Nephron (organoid): Measurements from ENCODE around the gene EGFR.

Experiments
- H3K27ac Mint-ChIP-seq, 3 experiments: 2 replicates each; pipeline ENCODE4 v1.8.0; 2020; ENCODE audit warnings: mixed read lengths in 3 of 3, mild to moderate bottlenecking in 2 of 3, moderate library complexity in 1 of 3
- H3K27me3 Mint-ChIP-seq: 2 replicates; pipeline ENCODE4 v1.8.0; 2021; ENCODE audit warnings: low read depth, mild to moderate bottlenecking, moderate library complexity, mixed read lengths
- H3K36me3 Mint-ChIP-seq: 2 replicates; pipeline ENCODE4 v1.8.0; 2020; ENCODE audit warnings: low read depth, mixed read lengths
- H3K4me1 Mint-ChIP-seq: 2 replicates; pipeline ENCODE4 v1.8.0; 2020; ENCODE audit warnings: mixed read lengths
- H3K4me3 Mint-ChIP-seq, 3 experiments: 2 replicates each; pipeline ENCODE4 v1.8.0; 2020; ENCODE audit warnings: mild to moderate bottlenecking in 3 of 3, mixed read lengths in 3 of 3, moderate library complexity in 2 of 3
- H3K9me3 Mint-ChIP-seq: 2 replicates; pipeline ENCODE4 v1.8.0; 2020; ENCODE audit warnings: mixed read lengths
- CTCF ChIP-seq, 3 experiments: fragments of 200-600 bp; sonication (generic); IDR thresholded peaks; one replicate each; pipeline ENCODE4 v1.5.0; 2021; ENCODE audit warnings: antibody characterized with exemption in 3 of 3; ENCODE audit not compliant: unreplicated experiment in 3 of 3

EGFR gene

GRCh38 chr7:55205124-55205955 lies 186.5 kb downstream of the EGFR start:
- H3K36me3 Mint-ChIP-seq, result peaks cover 8% of the 10 kb centered on the region
- no peak for TF ChIP-seq CTCF (IDR thresholded peaks at IDR 0.05; ENCODE audit: unreplicated experiment in 3 of 3)
- H3K27me3 Mint-ChIP-seq, result no peaks in the 10 kb centered on the region
- H3K4me1 Mint-ChIP-seq, result no peaks in the 10 kb centered on the region
- no peak overlapping the region for H3K4me3 Mint-ChIP-seq
- H3K27ac Mint-ChIP-seq, result no peak overlapping the region
- H3K9me3 Mint-ChIP-seq, result no peaks in the 10 kb centered on the region

- H3K27me3 Mint-ChIP-seq, result no peaks in the 10 kb centered on the region
- H3K9me3 Mint-ChIP-seq, result no peaks in the 10 kb centered on the region
Observed at GRCh38 chr7:55206235-55207029, 187.6 kb downstream of the EGFR start.

GRCh38 chr7:55207436-55208125 lies 188.8 kb downstream of the EGFR start:
- Mint-ChIP-seq H3K27me3 (peaks cover 4% of the 10 kb centered on the region), H3K4me1 (peaks cover 7% of the 10 kb centered on the region), H3K9me3 (no peaks in the 10 kb centered on the region), H3K36me3 (peaks cover 3% of the 10 kb centered on the region), H3K4me3 (no peak overlapping the region), H3K27ac (no peak overlapping the region)
- no peak for TF ChIP-seq CTCF (IDR thresholded peaks at IDR 0.05; ENCODE audit: unreplicated experiment in 3 of 3)

More at GRCh38 chr7:55206235-55207029, 187.6 kb downstream of the EGFR start:
- no peak for TF ChIP-seq CTCF (IDR thresholded peaks at IDR 0.05; ENCODE audit: unreplicated experiment in 3 of 3)
- Mint-ChIP-seq H3K4me1 (no peaks in the 10 kb centered on the region), H3K27ac (no peak overlapping the region), H3K36me3 (peaks cover 3% of the 10 kb centered on the region), H3K4me3 (no peak overlapping the region)

DNA sequence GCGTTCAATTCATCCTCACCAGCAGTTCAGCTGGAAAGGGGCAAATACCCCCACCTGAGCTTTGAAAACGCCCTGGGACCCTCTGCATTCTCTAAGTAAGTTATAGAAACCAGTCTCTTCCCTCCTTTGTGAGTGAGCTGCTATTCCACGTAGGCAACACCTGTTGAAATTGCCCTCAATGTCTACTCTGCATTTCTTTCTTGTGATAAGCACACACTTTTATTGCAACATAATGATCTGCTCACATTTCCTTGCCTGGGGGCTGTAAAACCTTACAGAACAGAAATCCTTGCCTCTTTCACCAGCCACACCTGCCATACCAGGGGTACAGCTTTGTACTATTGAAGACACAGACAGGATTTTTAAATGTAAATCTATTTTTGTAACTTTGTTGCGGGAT lies 190.5 kb downstream of the EGFR start:
- no peak for TF ChIP-seq CTCF (IDR thresholded peaks at IDR 0.05; ENCODE audit: unreplicated experiment in 3 of 3)
- H3K9me3 Mint-ChIP-seq, result no peaks in the 10 kb centered on the region
- H3K4me3 Mint-ChIP-seq, result no peak overlapping the region
- H3K27me3 Mint-ChIP-seq, result peaks cover 9% of the 10 kb centered on the region
- peaks cover 7% of the 10 kb centered on the region for H3K4me1 Mint-ChIP-seq
- peaks cover 3% of the 10 kb centered on the region for H3K36me3 Mint-ChIP-seq
- H3K27ac Mint-ChIP-seq, result no peak overlapping the region

DNA sequence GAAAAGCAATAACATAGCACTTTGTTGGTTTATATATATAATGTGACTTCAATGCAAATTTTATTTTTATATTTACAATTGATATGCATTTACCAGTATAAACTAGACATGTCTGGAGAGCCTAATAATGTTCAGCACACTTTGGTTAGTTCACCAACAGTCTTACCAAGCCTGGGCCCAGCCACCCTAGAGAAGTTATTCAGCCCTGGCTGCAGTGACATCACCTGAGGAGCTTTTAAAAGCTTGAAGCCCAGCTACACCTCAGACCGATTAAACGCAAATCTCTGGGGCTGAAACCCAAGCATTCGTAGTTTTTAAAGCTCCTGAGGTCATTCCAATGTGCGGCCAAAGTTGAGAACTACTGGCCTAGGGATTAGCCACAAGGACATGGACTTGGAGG lies 191.4 kb downstream of the EGFR start:
- Mint-ChIP-seq H3K4me1 (peaks cover 7% of the 10 kb centered on the region), H3K27ac (no peak overlapping the region), H3K4me3 (no peak overlapping the region), H3K36me3 (peaks cover 3% of the 10 kb centered on the region), H3K9me3 (no peaks in the 10 kb centered on the region), H3K27me3 (peaks cover 9% of the 10 kb centered on the region)
- no peak for TF ChIP-seq CTCF (IDR thresholded peaks at IDR 0.05; ENCODE audit: unreplicated experiment in 3 of 3)
